WTC11 (cell line): ENCODE measurements around the gene ERCC8. TPM values are rescaled to one million over a fixed set of nuclear protein-coding genes. Genes with fewer than 3 reads are reported as not detected.

Source experiments
- ATAC-seq: fragments of 200-7000 bp; cut with Tn5 transposase; 2 replicates; pipeline ENCODE4 v1.10.0; 2021; ENCODE audit warnings: mild to moderate bottlenecking, moderate library complexity
- CTCF ChIA-PET: fragments of 300-600 bp; sonication (Branson Sonifier 250); formaldehyde crosslinking; loops from one replicate; lab custom pipeline; 2021; ENCODE audit warnings: antibody characterized with exemption; lab: Charles Lee
- POLR2A ChIA-PET: fragments of 350-600 bp; sonication (Branson Sonifier 250); formaldehyde crosslinking; loops from one replicate; lab custom pipeline; 2021; ENCODE audit warnings: antibody characterized with exemption; lab: Charles Lee
- DNase-seq: peaks from one replicate; pipeline ENCODE4 v3.0.0; 2021; ENCODE audit warnings: low spot score
- H3K27ac Mint-ChIP-seq: 2 replicates; pipeline ENCODE4 v1.8.0; 2021; ENCODE audit warnings: mixed read lengths
- H3K27me3 Mint-ChIP-seq: 2 replicates; pipeline ENCODE4 v1.8.0; 2021; ENCODE audit warnings: low read depth, mild to moderate bottlenecking, moderate library complexity, mixed read lengths
- H3K36me3 Mint-ChIP-seq: 2 replicates; pipeline ENCODE4 v1.8.0; 2021; ENCODE audit warnings: mixed read lengths
- H3K4me1 Mint-ChIP-seq: 2 replicates; pipeline ENCODE4 v1.8.0; 2022; ENCODE audit warnings: mixed read lengths
- H3K4me3 Mint-ChIP-seq: 2 replicates; pipeline ENCODE4 v1.8.0; 2021; ENCODE audit warnings: mild to moderate bottlenecking, moderate library complexity, mixed read lengths
- H3K9me3 Mint-ChIP-seq: 2 replicates; pipeline ENCODE4 v1.8.0; 2021; ENCODE audit warnings: mixed read lengths
- AFF4 ChIP-seq: sonication (generic); formaldehyde crosslinking; IDR thresholded peaks from 2 replicates; pipeline ENCODE4 v1.8.1; 2023; ENCODE audit warnings: mild to moderate bottlenecking, missing genetic modification reagents, borderline replicate concordance
- E2F5 ChIP-seq: sonication (generic); formaldehyde crosslinking; IDR thresholded peaks from 2 replicates; pipeline ENCODE4 v1.8.1; 2022; ENCODE audit warnings: mild to moderate bottlenecking, moderate library complexity, missing genetic modification reagents
- ESRRA ChIP-seq: sonication (generic); formaldehyde crosslinking; IDR thresholded peaks from 2 replicates; pipeline ENCODE4 v1.8.1; 2022; ENCODE audit warnings: mild to moderate bottlenecking, missing genetic modification reagents, borderline replicate concordance
- ETV6 ChIP-seq: sonication (generic); formaldehyde crosslinking; IDR thresholded peaks from 2 replicates; pipeline ENCODE4 v1.8.1; 2022; ENCODE audit warnings: mild to moderate bottlenecking, missing genetic modification reagents
- FOXK1 ChIP-seq: sonication (generic); formaldehyde crosslinking; IDR thresholded peaks from 2 replicates; pipeline ENCODE4 v1.8.0; 2022; ENCODE audit warnings: mild to moderate bottlenecking, moderate library complexity, missing genetic modification reagents
- SP1 ChIP-seq: sonication (generic); formaldehyde crosslinking; conservative IDR thresholded peaks from 2 replicates; pipeline ENCODE4 v1.8.1; 2022; ENCODE audit warnings: missing genetic modification reagents
- STAT6 ChIP-seq: sonication (generic); formaldehyde crosslinking; conservative IDR thresholded peaks from 2 replicates; pipeline ENCODE4 v1.8.1; 2023; ENCODE audit warnings: mild to moderate bottlenecking, low read depth, missing genetic modification reagents, moderate library complexity
- ZNF219 ChIP-seq: sonication (generic); formaldehyde crosslinking; IDR thresholded peaks from 2 replicates; pipeline ENCODE4 v1.8.0; 2023; ENCODE audit warnings: missing genetic modification reagents, mild to moderate bottlenecking, borderline replicate concordance
- total RNA-seq: library from RNA; stranded (reverse); gene quantifications from 3 replicates; pipeline ENCODE4 v1.2.3, GENCODE V29; 2021
- TF ChIP-seq, protein P1 (sequence below): sonication (generic); formaldehyde crosslinking; IDR thresholded peaks from 2 replicates; pipeline ENCODE4 v1.8.1; 2023; ENCODE audit warnings: mild to moderate bottlenecking, missing genetic modification reagents
- TF ChIP-seq, protein P2 (sequence below): sonication (generic); formaldehyde crosslinking; IDR thresholded peaks from 2 replicates; pipeline ENCODE4 v1.8.0; 2023; ENCODE audit warnings: mild to moderate bottlenecking, missing genetic modification reagents

ERCC8 gene
- total RNA-seq, 1 experiment from 2014 or later: 14.6 TPM

DNA sequence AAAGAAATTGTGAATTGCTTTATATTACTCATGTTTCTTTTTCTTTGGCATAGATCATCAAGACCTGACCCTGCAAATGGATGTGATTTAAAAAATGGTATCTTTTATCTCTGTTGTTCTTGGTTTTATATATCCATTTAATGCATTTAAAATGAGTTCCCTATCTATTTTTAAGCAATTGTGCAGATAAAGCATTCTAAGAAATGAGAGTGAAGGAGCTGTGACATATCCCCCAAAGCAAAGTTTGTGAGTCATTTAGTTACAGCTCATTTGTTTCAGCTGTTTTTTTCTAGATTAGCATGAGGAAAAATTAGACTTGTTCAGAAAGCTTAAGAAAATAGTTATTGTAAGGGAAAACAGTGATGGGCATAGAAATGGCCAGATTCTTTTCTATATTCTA lies 93.2 kb downstream of the ERCC8 start (continued):
- no peak for TF ChIP-seq AFF4 (CRISPR knock-in tag)
- TF ChIP-seq, protein P1, sequence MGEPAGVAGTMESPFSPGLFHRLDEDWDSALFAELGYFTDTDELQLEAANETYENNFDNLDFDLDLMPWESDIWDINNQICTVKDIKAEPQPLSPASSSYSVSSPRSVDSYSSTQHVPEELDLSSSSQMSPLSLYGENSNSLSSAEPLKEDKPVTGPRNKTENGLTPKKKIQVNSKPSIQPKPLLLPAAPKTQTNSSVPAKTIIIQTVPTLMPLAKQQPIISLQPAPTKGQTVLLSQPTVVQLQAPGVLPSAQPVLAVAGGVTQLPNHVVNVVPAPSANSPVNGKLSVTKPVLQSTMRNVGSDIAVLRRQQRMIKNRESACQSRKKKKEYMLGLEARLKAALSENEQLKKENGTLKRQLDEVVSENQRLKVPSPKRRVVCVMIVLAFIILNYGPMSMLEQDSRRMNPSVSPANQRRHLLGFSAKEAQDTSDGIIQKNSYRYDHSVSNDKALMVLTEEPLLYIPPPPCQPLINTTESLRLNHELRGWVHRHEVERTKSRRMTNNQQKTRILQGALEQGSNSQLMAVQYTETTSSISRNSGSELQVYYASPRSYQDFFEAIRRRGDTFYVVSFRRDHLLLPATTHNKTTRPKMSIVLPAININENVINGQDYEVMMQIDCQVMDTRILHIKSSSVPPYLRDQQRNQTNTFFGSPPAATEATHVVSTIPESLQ (CRISPR knock-in tag): no peak
- no peak for TF ChIP-seq STAT6
- no peak for TF ChIP-seq SP1
- no peak for TF ChIP-seq E2F5 (CRISPR knock-in tag)
- TF ChIP-seq ESRRA (CRISPR knock-in tag): no peak

DNA sequence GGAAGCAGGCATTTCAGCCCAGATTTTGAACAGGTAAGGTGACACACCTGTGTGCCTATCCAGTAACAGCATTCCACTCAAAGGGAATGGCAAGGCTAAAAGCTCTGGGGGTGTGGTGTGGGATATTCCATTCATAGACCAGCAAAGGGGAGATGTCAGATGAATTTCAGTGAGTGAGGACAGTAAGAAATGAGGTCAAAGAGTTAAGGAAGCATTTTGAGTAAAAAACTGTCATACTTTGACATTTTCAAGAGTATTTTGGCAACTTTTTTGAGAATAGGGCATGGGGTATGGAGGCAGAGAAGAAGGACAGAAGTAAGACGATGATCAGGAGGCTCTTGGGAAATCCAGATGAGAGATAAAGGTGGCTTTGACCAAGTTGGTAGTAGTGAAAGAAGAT lies 98.6 kb downstream of the ERCC8 start:
- ATAC-seq: no peak
- ChIA-PET CTCF (no interaction called here), POLR2A (no interaction called here)
- Mint-ChIP-seq H3K4me3 (no peak overlapping the region), H3K4me1 (peaks cover 28% of the 10 kb centered on the region), H3K36me3 (no peaks in the 10 kb centered on the region), H3K9me3 (no peaks in the 10 kb centered on the region), H3K27me3 (peaks cover 23% of the 10 kb centered on the region), H3K27ac (no peak overlapping the region)
- no peak for DNase-seq
- TF ChIP-seq, protein P2, sequence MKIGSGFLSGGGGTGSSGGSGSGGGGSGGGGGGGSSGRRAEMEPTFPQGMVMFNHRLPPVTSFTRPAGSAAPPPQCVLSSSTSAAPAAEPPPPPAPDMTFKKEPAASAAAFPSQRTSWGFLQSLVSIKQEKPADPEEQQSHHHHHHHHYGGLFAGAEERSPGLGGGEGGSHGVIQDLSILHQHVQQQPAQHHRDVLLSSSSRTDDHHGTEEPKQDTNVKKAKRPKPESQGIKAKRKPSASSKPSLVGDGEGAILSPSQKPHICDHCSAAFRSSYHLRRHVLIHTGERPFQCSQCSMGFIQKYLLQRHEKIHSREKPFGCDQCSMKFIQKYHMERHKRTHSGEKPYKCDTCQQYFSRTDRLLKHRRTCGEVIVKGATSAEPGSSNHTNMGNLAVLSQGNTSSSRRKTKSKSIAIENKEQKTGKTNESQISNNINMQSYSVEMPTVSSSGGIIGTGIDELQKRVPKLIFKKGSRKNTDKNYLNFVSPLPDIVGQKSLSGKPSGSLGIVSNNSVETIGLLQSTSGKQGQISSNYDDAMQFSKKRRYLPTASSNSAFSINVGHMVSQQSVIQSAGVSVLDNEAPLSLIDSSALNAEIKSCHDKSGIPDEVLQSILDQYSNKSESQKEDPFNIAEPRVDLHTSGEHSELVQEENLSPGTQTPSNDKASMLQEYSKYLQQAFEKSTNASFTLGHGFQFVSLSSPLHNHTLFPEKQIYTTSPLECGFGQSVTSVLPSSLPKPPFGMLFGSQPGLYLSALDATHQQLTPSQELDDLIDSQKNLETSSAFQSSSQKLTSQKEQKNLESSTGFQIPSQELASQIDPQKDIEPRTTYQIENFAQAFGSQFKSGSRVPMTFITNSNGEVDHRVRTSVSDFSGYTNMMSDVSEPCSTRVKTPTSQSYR (CRISPR knock-in tag): no peak
- TF ChIP-seq ETV6 (CRISPR knock-in tag) (no peak), ZNF219 (CRISPR knock-in tag) (no peak), FOXK1 (no peak)
